ENCODE data around the gene TCF12.

TCF12 gene

GRCh38 chr15:57018151-57018550, 99.7 kb downstream of the TCF12 start:
- Histone ChIP-seq H2BK15ac (ENCODE audit: low read length) (no peak overlapping the region), H3K14ac (ENCODE audit: low read length) (no peak overlapping the region), H3K4me2 (ENCODE audit: insufficient read depth, low read length, poor library complexity, severe bottlenecking) (no peak overlapping the region), H2BK5ac (ENCODE audit: low read length) (no peak overlapping the region), H3K27me3 (ENCODE audit: control insufficient read depth in 3 of 3, insufficient read depth in 3 of 3, low read depth in 1 of 3, low read length in 3 of 3) (no peaks in the 10 kb centered on the region), H4K8ac (ENCODE audit: low read depth, low read length) (no peak overlapping the region), H3K36me3 (replicated peaks in 1 of 2; ENCODE audit: control insufficient read depth in 2 of 2, insufficient read depth in 2 of 2, low read length in 2 of 2) (peaks cover 2 to 3% of the 10 kb centered on the region in 2 donors), H3K9ac (ENCODE audit: low read depth, low read length, poor library complexity) (no peak overlapping the region), H2BK12ac (ENCODE audit: low read length) (no peak overlapping the region), H3K18ac (ENCODE audit: low read length) (no peak overlapping the region), H3K9me3 (replicated peaks in 1 of 2; ENCODE audit: control insufficient read depth in 2 of 2, insufficient read depth in 1 of 2, low read depth in 1 of 2, low read length in 2 of 2) (peaks cover 0 to 4% of the 10 kb centered on the region in 2 donors), H3K4me1 (ENCODE audit: control insufficient read depth in 2 of 2, insufficient read depth in 1 of 2, low read depth in 1 of 2, low read length in 2 of 2) (peaks cover 0 to 2% of the 10 kb centered on the region in 2 donors), H3K27ac (replicated peaks; ENCODE audit: low read length) (no peak overlapping the region), H3K79me1 (ENCODE audit: low read depth, low read length) (peaks cover 3% of the 10 kb centered on the region), H3K23ac (ENCODE audit: low read depth, low read length, poor library complexity) (no peak overlapping the region), H4K91ac (ENCODE audit: low read depth, low read length, poor library complexity) (no peak overlapping the region), H3K4ac (ENCODE audit: low read length) (no peak overlapping the region), H2AK5ac (ENCODE audit: low read depth, low read length) (no peak overlapping the region), H3K4me3 (ENCODE audit: low read length in 2 of 2) (no peak overlapping the region), H2AFZ (ENCODE audit: low read length) (no peak overlapping the region), H2BK120ac (ENCODE audit: low read depth, low read length) (no peak overlapping the region)
- DNase-seq (ENCODE audit: low spot score), result no peak
- WGBS, 2 donors (ENCODE audit: extremely low coverage in 2 of 2, insufficient read length in 2 of 2, insufficient replicate concordance in 1 of 2), result no CpG with 5 or more reads among the region's 4 CpGs

DNA sequence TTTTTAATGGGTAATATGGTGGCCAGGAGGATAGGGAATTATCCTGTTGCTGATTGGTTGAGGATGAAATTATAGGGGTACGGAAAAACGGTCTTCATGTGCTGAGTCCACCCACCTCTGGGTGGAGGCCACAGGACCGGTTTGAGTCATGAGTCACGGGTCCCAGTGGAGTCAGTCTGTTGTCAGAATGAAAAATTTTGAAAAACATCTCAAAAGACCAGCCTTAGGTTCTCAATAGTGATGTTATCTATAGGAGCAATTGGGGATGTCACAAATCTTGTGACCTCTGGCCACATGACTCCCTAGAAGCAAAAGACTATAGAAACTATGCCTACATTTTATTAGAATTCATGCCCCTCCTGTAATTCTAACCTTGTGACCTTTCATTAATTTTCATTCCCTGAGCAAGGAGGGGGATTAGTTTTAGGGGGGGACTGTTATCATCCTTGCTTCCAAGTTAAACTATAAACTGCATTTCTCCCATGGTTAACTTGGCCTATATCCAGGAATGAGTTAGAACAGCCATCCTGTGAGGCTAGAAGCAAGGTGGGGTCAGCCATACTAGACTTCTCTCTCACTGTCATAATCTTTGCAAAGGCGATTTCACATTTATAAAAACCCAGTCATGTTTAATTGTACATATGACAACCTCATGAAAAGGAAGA, 101.2 kb downstream of the TCF12 start:
- Histone ChIP-seq H3K18ac (ENCODE audit: low read length) (no peak overlapping the region), H2BK15ac (ENCODE audit: low read length) (no peak overlapping the region), H4K91ac (ENCODE audit: low read depth, low read length, poor library complexity) (no peak overlapping the region), H3K14ac (ENCODE audit: low read length) (no peak overlapping the region), H2AK5ac (ENCODE audit: low read depth, low read length) (no peak overlapping the region), H3K4me2 (ENCODE audit: insufficient read depth, low read length, poor library complexity, severe bottlenecking) (no peak overlapping the region), H3K4me3 (ENCODE audit: low read length in 2 of 2) (no peak overlapping the region), H3K4ac (ENCODE audit: low read length) (no peak overlapping the region), H2BK120ac (ENCODE audit: low read depth, low read length) (no peak overlapping the region), H3K4me1 (ENCODE audit: control insufficient read depth in 2 of 2, insufficient read depth in 1 of 2, low read depth in 1 of 2, low read length in 2 of 2) (peaks cover 0 to 4% of the 10 kb centered on the region in 2 donors), H3K23ac (ENCODE audit: low read depth, low read length, poor library complexity) (no peak overlapping the region), H3K27me3 (ENCODE audit: control insufficient read depth in 3 of 3, insufficient read depth in 3 of 3, low read depth in 1 of 3, low read length in 3 of 3) (no peaks in the 10 kb centered on the region), H2BK12ac (ENCODE audit: low read length) (no peak overlapping the region), H3K9me3 (replicated peaks in 1 of 2; ENCODE audit: control insufficient read depth in 2 of 2, insufficient read depth in 1 of 2, low read depth in 1 of 2, low read length in 2 of 2) (peaks cover 2 to 12% of the 10 kb centered on the region in 2 donors), H3K27ac (replicated peaks; ENCODE audit: low read length) (no peak overlapping the region), H2BK5ac (ENCODE audit: low read length) (no peak overlapping the region), H3K36me3 (replicated peaks in 1 of 2; ENCODE audit: control insufficient read depth in 2 of 2, insufficient read depth in 2 of 2, low read length in 2 of 2) (peaks cover 2 to 3% of the 10 kb centered on the region in 2 donors), H4K8ac (ENCODE audit: low read depth, low read length) (no peak overlapping the region), H3K9ac (ENCODE audit: low read depth, low read length, poor library complexity) (no peak overlapping the region), H3K79me1 (ENCODE audit: low read depth, low read length) (peaks cover 3% of the 10 kb centered on the region), H2AFZ (ENCODE audit: low read length) (no peak overlapping the region)
- DNase-seq (ENCODE audit: low spot score), result no peak
- no CpG with 5 or more reads among the region's 5 CpGs for WGBS, 2 donors (ENCODE audit: extremely low coverage in 2 of 2, insufficient read length in 2 of 2, insufficient replicate concordance in 1 of 2)

DNA sequence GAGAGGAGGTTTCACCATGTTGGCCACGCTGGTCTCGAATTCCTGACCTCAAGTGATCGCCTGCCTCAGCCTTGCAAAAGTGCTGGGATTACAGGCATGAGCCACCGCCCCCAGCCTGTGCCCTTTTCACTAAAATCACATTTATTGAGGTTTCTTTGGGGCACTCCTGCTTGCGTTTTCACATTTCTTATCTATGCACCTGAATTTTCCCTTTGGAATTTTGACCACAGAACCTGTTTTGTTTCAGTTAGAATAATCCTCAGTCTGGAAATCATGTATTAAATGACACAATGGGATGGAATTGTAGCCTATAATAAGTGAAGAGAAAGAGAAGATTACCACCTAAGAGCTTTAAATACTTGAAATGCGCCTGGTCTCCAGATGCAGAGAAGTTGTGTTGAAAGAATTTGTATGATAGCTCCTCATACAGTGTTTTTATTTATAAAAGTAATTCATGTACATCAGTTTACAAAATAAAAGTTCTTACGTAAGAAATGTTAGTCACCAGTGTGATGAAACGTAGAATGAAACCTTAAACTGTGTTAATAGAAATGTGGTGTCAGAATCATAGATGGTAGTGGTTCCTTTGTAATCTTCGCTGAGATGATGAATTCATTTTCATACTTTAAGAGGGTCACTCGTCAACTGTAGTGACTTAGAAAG, 107.0 kb downstream of the TCF12 start:
- Histone ChIP-seq H3K23ac (ENCODE audit: low read depth, low read length, poor library complexity) (no peak overlapping the region), H2BK12ac (ENCODE audit: low read length) (no peak overlapping the region), H3K27me3 (ENCODE audit: control insufficient read depth in 3 of 3, insufficient read depth in 3 of 3, low read depth in 1 of 3, low read length in 3 of 3) (no peaks in the 10 kb centered on the region), H3K9me3 (replicated peaks in 1 of 2; ENCODE audit: control insufficient read depth in 2 of 2, insufficient read depth in 1 of 2, low read depth in 1 of 2, low read length in 2 of 2) (peaks cover 2 to 19% of the 10 kb centered on the region in 2 donors), H3K18ac (ENCODE audit: low read length) (no peak overlapping the region), H3K36me3 (replicated peaks in 1 of 2; ENCODE audit: control insufficient read depth in 2 of 2, insufficient read depth in 2 of 2, low read length in 2 of 2) (peaks cover 0 to 3% of the 10 kb centered on the region in 2 donors), H3K79me1 (ENCODE audit: low read depth, low read length) (peaks cover 3% of the 10 kb centered on the region), H4K91ac (ENCODE audit: low read depth, low read length, poor library complexity) (no peak overlapping the region), H3K14ac (ENCODE audit: low read length) (no peak overlapping the region), H3K4ac (ENCODE audit: low read length) (no peak overlapping the region), H2BK15ac (ENCODE audit: low read length) (no peak overlapping the region), H3K9ac (ENCODE audit: low read depth, low read length, poor library complexity) (no peak overlapping the region), H2AFZ (ENCODE audit: low read length) (no peak overlapping the region), H2AK5ac (ENCODE audit: low read depth, low read length) (no peak overlapping the region), H3K4me3 (ENCODE audit: low read length in 2 of 2) (no peak overlapping the region), H3K4me1 (ENCODE audit: control insufficient read depth in 2 of 2, insufficient read depth in 1 of 2, low read depth in 1 of 2, low read length in 2 of 2) (peaks cover 0 to 5% of the 10 kb centered on the region in 2 donors), H3K27ac (replicated peaks; ENCODE audit: low read length) (no peak overlapping the region), H3K4me2 (ENCODE audit: insufficient read depth, low read length, poor library complexity, severe bottlenecking) (no peak overlapping the region), H2BK120ac (ENCODE audit: low read depth, low read length) (no peak overlapping the region), H4K8ac (ENCODE audit: low read depth, low read length) (no peak overlapping the region), H2BK5ac (ENCODE audit: low read length) (no peak overlapping the region)
- DNase-seq (ENCODE audit: low spot score), result no peak
- WGBS, 2 donors (ENCODE audit: extremely low coverage in 2 of 2, insufficient read length in 2 of 2, insufficient replicate concordance in 1 of 2), result no CpG with 5 or more reads among the region's 10 CpGs

DNA sequence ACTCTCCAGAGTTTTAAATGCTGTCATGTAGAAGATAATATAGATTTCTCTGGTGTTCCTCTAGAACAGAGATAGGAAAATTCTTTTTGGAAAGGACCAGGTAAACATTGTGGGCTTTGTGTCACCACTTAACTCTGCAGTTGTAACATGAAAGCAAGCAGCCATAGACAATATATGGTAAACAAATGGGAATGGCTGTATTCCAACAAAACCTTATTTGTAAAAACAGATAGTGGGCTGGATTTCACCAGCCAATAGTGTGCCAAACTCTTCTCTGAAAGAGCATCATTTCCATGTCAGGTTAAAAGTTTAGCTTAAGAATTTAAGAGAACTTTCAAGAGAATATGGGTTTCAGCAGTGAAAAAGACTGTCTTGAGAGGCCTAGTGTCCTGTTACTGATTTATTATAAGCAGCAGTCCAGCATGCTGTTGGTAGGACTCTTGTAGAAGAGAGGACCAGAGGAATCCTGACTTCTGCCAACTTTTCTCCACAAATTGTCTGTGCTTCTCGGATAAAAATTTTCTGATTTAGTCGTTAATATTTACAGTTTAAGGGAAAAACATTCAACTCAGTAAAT, 107.7 kb downstream of the TCF12 start:
- no peak overlapping the region for H2AK5ac ChIP-seq (ENCODE audit: low read depth, low read length)
- no peak overlapping the region for H3K27ac ChIP-seq (replicated peaks; ENCODE audit: low read length)
- peaks cover 2 to 19% of the 10 kb centered on the region in 2 donors for H3K9me3 ChIP-seq (replicated peaks in 1 of 2; ENCODE audit: control insufficient read depth in 2 of 2, insufficient read depth in 1 of 2, low read depth in 1 of 2, low read length in 2 of 2)
- no peak overlapping the region for H3K23ac ChIP-seq (ENCODE audit: low read depth, low read length, poor library complexity)
- no peak overlapping the region for H3K4me2 ChIP-seq (ENCODE audit: insufficient read depth, low read length, poor library complexity, severe bottlenecking)
- peaks cover 0 to 6% of the 10 kb centered on the region in 2 donors for H3K4me1 ChIP-seq (ENCODE audit: control insufficient read depth in 2 of 2, insufficient read depth in 1 of 2, low read depth in 1 of 2, low read length in 2 of 2)
- H3K27me3 ChIP-seq (ENCODE audit: control insufficient read depth in 3 of 3, insufficient read depth in 3 of 3, low read depth in 1 of 3, low read length in 3 of 3), result no peaks in the 10 kb centered on the region
- H2AFZ ChIP-seq (ENCODE audit: low read length), result no peak overlapping the region
- no peak overlapping the region for H2BK15ac ChIP-seq (ENCODE audit: low read length)
- no peak overlapping the region for H3K14ac ChIP-seq (ENCODE audit: low read length)
- peaks cover 2% of the 10 kb centered on the region for H3K79me1 ChIP-seq (ENCODE audit: low read depth, low read length)
- no CpG with 5 or more reads among the region's 2 CpGs for WGBS, 2 donors (ENCODE audit: extremely low coverage in 2 of 2, insufficient read length in 2 of 2, insufficient replicate concordance in 1 of 2)
- no peak overlapping the region for H4K8ac ChIP-seq (ENCODE audit: low read depth, low read length)
- H3K4ac ChIP-seq (ENCODE audit: low read length), result no peak overlapping the region
- H2BK12ac ChIP-seq (ENCODE audit: low read length), result no peak overlapping the region
- H3K4me3 ChIP-seq (ENCODE audit: low read length in 2 of 2), result no peak overlapping the region
- H2BK120ac ChIP-seq (ENCODE audit: low read depth, low read length), result no peak overlapping the region
- no peak overlapping the region for H3K18ac ChIP-seq (ENCODE audit: low read length)
- H3K9ac ChIP-seq (ENCODE audit: low read depth, low read length, poor library complexity), result no peak overlapping the region
- DNase-seq (ENCODE audit: low spot score), result no peak
- no peak overlapping the region for H4K91ac ChIP-seq (ENCODE audit: low read depth, low read length, poor library complexity)
- H2BK5ac ChIP-seq (ENCODE audit: low read length), result no peak overlapping the region
- peaks cover 0 to 2% of the 10 kb centered on the region in 2 donors for H3K36me3 ChIP-seq (replicated peaks in 1 of 2; ENCODE audit: control insufficient read depth in 2 of 2, insufficient read depth in 2 of 2, low read length in 2 of 2)

All from neuronal stem cell (in vitro differentiated cells).